ENCODE results near the gene BARX1.

GRCh38 chr9:93907551-93908199 lies 47.5 kb downstream of the BARX1 start:
- TF ChIP-seq CTCF (IDR thresholded peaks at IDR 0.05; ENCODE audit: poor library complexity, severe bottlenecking), result no peak
- TF ChIP-seq POLR2AphosphoS5 (IDR thresholded peaks at IDR 0.05), result no peak
- no peak for TF ChIP-seq MXI1 (conservative IDR thresholded peaks at IDR 0.05; ENCODE audit: poor library complexity, severe bottlenecking)
- TF ChIP-seq TAF1 (IDR thresholded peaks at IDR 0.05; ENCODE audit: low read depth), result no peak
- TF ChIP-seq RAD21 (conservative IDR thresholded peaks at IDR 0.05), result no peak
- no peak for TF ChIP-seq EP300 (conservative IDR thresholded peaks at IDR 0.05; ENCODE audit: poor library complexity, severe bottlenecking)
- TF ChIP-seq REST (IDR thresholded peaks at IDR 0.05; ENCODE audit: borderline replicate concordance), result no peak
- TF ChIP-seq SMC3 (conservative IDR thresholded peaks at IDR 0.05; ENCODE audit: poor library complexity), result no peak
- no peak for TF ChIP-seq EZH2 (IDR thresholded peaks at IDR 0.05; ENCODE audit: borderline replicate concordance, insufficient read depth, low read length, poor library complexity, severe bottlenecking)

Data from neural cell (in vitro differentiated cells).